ENCODE data around the gene ARHGAP4.

The ARHGAP4 gene

DNA sequence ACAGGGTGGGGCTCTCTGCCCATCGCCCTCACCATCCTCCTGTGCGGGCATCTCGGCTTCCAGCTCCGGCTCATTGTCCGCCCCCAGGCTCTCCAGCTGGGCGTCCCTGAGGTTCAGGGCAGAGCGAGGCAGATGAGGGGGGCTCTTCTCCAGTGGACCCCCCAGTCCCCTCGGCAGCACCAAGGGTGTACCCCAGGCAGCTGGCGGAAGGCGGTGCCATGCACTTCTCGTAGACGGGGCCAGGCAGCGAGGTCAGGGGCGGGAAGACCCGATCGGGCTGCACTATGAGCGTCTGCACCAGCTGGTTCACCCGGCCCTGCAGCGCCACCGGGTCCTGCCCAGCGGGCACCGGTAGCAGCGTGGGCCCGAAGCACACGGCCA lies 16.1 kb downstream of the ARHGAP4 start:
- Histone ChIP-seq H3K27me3 (no peaks in the 10 kb centered on the region), H3K36me3 (no peaks in the 10 kb centered on the region), H3K9me3 (no peaks in the 10 kb centered on the region), H3K4me1 (peaks cover 7% of the 10 kb centered on the region), H3K4me3 (ENCODE audit: low read depth, low read length) (no peak overlapping the region)
- DNase-seq, result no peak
- TF ChIP-seq, protein P1, sequence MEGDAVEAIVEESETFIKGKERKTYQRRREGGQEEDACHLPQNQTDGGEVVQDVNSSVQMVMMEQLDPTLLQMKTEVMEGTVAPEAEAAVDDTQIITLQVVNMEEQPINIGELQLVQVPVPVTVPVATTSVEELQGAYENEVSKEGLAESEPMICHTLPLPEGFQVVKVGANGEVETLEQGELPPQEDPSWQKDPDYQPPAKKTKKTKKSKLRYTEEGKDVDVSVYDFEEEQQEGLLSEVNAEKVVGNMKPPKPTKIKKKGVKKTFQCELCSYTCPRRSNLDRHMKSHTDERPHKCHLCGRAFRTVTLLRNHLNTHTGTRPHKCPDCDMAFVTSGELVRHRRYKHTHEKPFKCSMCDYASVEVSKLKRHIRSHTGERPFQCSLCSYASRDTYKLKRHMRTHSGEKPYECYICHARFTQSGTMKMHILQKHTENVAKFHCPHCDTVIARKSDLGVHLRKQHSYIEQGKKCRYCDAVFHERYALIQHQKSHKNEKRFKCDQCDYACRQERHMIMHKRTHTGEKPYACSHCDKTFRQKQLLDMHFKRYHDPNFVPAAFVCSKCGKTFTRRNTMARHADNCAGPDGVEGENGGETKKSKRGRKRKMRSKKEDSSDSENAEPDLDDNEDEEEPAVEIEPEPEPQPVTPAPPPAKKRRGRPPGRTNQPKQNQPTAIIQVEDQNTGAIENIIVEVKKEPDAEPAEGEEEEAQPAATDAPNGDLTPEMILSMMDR (IDR thresholded peaks at IDR 0.05; ENCODE audit: low read depth, low read length), result no peak

DNA sequence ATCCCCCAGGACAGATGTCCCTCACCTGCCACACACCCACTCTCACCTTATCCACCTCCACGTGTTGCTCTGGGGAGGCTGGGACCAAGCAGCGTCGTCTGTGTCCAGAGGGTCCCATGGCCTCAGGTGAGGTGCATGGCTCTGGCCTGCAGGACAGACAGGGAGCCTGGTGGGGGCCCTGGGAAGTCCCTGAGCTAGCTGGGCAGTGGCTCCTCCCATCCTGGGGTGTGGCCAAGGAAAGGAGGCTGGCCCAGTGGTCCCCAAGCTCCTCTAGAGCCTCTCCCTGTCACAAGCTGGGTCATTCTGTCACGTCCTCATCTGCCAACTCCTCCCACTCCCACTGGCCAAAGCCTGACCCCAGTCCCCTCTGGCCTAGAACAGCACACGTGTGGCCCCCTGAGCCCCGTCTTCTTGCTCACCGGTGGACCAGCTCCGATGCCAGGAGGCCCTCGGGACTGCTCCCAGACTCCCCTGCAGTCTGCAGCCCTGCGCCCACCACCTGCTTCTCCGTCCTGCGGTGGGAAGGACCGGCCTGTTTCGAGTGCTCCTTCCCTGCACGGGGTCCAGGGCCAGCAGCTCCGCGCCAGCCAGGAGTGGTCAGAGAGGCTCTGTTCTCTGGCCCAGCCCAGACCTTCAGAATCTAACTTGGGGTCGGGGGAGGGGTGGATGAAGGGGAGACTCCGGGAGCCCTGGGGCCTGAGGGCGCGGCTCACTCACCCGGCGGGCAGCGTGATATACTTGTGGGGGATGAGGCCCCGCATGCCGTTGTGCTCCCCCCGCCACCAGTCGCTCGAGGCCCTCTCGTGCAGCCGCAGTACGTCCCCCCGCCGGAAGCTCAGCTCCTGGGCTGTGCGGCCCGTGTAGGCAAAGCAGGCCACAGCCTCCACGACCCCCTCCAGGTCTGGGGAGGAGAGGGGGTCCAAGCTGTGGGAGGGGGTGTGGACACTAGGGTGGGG lies 16.8 kb downstream of the ARHGAP4 start:
- H3K4me1 ChIP-seq, result peaks cover 7% of the 10 kb centered on the region

GRCh38 chrX:153908219-153908860 lies 17.7 kb downstream of the ARHGAP4 start:
- no peaks in the 10 kb centered on the region for H3K36me3 ChIP-seq
- no peaks in the 10 kb centered on the region for H3K9me3 ChIP-seq
- DNase-seq, result no peak
- no peaks in the 10 kb centered on the region for H3K27me3 ChIP-seq
- TF ChIP-seq, protein P1 (IDR thresholded peaks at IDR 0.05; ENCODE audit: low read depth, low read length), result no peak
- H3K4me3 ChIP-seq (ENCODE audit: low read depth, low read length), result no peak overlapping the region
- peaks cover 11% of the 10 kb centered on the region for H3K4me1 ChIP-seq

More for the DNA sequence above, 16.8 kb downstream of the ARHGAP4 start:
- no peaks in the 10 kb centered on the region for H3K9me3 ChIP-seq
- H3K27me3 ChIP-seq, result no peaks in the 10 kb centered on the region
- no peak overlapping the region for H3K4me3 ChIP-seq (ENCODE audit: low read depth, low read length)
- DNase-seq, result peak; percentile 68
- H3K36me3 ChIP-seq, result no peaks in the 10 kb centered on the region
- TF ChIP-seq, protein P1 (IDR thresholded peaks at IDR 0.05; ENCODE audit: low read depth, low read length), result no peak

- no peak for DNase-seq
- Histone ChIP-seq H3K36me3 (no peaks in the 10 kb centered on the region), H3K4me3 (ENCODE audit: low read depth, low read length) (no peak overlapping the region), H3K27me3 (no peaks in the 10 kb centered on the region), H3K9me3 (no peaks in the 10 kb centered on the region), H3K4me1 (peaks cover 18% of the 10 kb centered on the region)
- TF ChIP-seq, protein P1 (IDR thresholded peaks at IDR 0.05; ENCODE audit: low read depth, low read length), result no peak
Measured at GRCh38 chrX:153907456-153907855, 18.6 kb downstream of the ARHGAP4 start.

GRCh38 chrX:153906126-153906917 lies 19.7 kb downstream of the ARHGAP4 start:
- TF ChIP-seq, protein P1 (IDR thresholded peaks at IDR 0.05; ENCODE audit: low read depth, low read length), result no peak
- Histone ChIP-seq H3K9me3 (no peaks in the 10 kb centered on the region), H3K4me1 (peaks cover 30% of the 10 kb centered on the region), H3K4me3 (ENCODE audit: low read depth, low read length) (no peak overlapping the region), H3K36me3 (no peaks in the 10 kb centered on the region), H3K27me3 (no peaks in the 10 kb centered on the region)
- no peak for DNase-seq
